GM12872 (cell line): ENCODE measurements around the gene DNAH1.

Source experiments
- CTCF ChIP-seq: IDR thresholded peaks from 3 replicates; pipeline ENCODE4 v1.5.1; 2011; ENCODE audit warnings: low read depth, mild to moderate bottlenecking, low read length, moderate library complexity; ENCODE audit not compliant: insufficient read depth

The DNAH1 gene

GRCh38 chr3:52278510-52279069 lies 37.5 kb upstream of the DNAH1 start, which contains the start of gene WDR82:
Gene WDR82, minus strand, starts transcription at chr3:52278649. Its CDS starts 288 bp downstream, at chr3:52278361.
- peak; percentile 59 for TF ChIP-seq CTCF

- TF ChIP-seq CTCF: no peak
Measured at GRCh38 chr3:52279596-52279995, 36.5 kb upstream of the DNAH1 start.

GRCh38 chr3:52280050-52280461 lies 36.1 kb upstream of the DNAH1 start:
- TF ChIP-seq CTCF: no peak

GRCh38 chr3:52281981-52282801 lies 33.9 kb upstream of the DNAH1 start:
- no peak for TF ChIP-seq CTCF

- no peak for TF ChIP-seq CTCF
Measured at GRCh38 chr3:52283306-52283705, 32.8 kb upstream of the DNAH1 start.

GRCh38 chr3:52286777-52287110 lies 29.4 kb upstream of the DNAH1 start:
- no peak for TF ChIP-seq CTCF

GRCh38 chr3:52288674-52289073 lies 27.4 kb upstream of the DNAH1 start:
- no peak for TF ChIP-seq CTCF
